Heart left ventricle (tissue), 13 donors: Measurements from ENCODE around the gene C19orf12.

Experiments
- CTCF ChIP-seq, 12 donors: fragments of 200-600 bp; sonication (generic) in 4 of 12; IDR thresholded peaks; one replicate each; pipeline versions ENCODE4 v1.5.0 to v1.8.0; 2018 to 2022; ENCODE audit warnings: antibody characterized with exemption in 12 of 12, mild to moderate bottlenecking in 5 of 12
- POLR2A ChIP-seq, 2 donors: fragments of 450-650 bp; IDR thresholded peaks; one replicate each; pipeline ENCODE4 v1.6.1; 2017; ENCODE audit warnings: antibody characterized with exemption in 2 of 2, mild to moderate bottlenecking in 2 of 2, moderate library complexity in 2 of 2
- donor health status: ischemic (EF 13 %, LVEDD 7.1; RV severe dilation, severe dysfunction).
- donor health status: DM: no; HTN: yes; CAD: no.
- donor health status: DM: no; HTN: no; CAD: no.
- donor health status: ischemic (EF 25% LVEDD 6.9; RV normal size, moderate dysfunction).
- donor health status: ischemic (EF 25% LVEDD 5.7; RV mildly dilated, moderate dysfunction).
- donor health status: ischemic (EF 35%, LVEDD 5.7; RV mildly dilated, moderate dysfunction).
- donor health status: nonischemic (EF 11% LVEDD 7.7; RV severe dilation, severe dysfunction).
- donor health status: DM: yes; HTN: yes; CAD: no.
- donor health status: PGD.
- donor health status: ischemic (EF 29% LVEDD 5.4; RV normal size, mild dysfunction).
- donor health status: nonischemic (EF 23%, LVEDD 6.1; RV moderate dilation, normal function).

GRCh38 chr19:29702963-29703320, 12.1 kb downstream of the C19orf12 start:
- no peak for TF ChIP-seq POLR2A (IDR thresholded peaks at IDR 0.05)
- no peak for TF ChIP-seq CTCF (IDR thresholded peaks at IDR 0.05)
